ENCODE measurements around the gene ADCY10. TPM values are rescaled to one million over a fixed set of nuclear protein-coding genes. Genes with fewer than 3 reads are reported as not detected.

Gene ADCY10
- total RNA-seq, 2 experiments from 2014 or later: 0.15 TPM; not detected in 1

- H3K9me2 ChIP-seq (ENCODE audit: insufficient read depth, low read length): no peaks in the 10 kb centered on the region
- TF ChIP-seq CTCF (conservative IDR thresholded peaks at IDR 0.05; ENCODE audit: low read length) (no peak), EZH2phosphoT487 (IDR thresholded peaks at IDR 0.05; ENCODE audit: borderline replicate concordance, low read depth, low read length) (no peak)
- H3K4me1 ChIP-seq (ENCODE audit: insufficient read depth, low read length, poor library complexity, severe bottlenecking): no peaks in the 10 kb centered on the region
- no peaks in the 10 kb centered on the region for H3K9me3 ChIP-seq (ENCODE audit: low read length)
- H3K4me3 ChIP-seq (ENCODE audit: low read depth, low read length, poor library complexity, severe bottlenecking): no peak overlapping the region
- H3K79me2 ChIP-seq (ENCODE audit: insufficient read depth, low read depth, low read length): no peaks in the 10 kb centered on the region
- no peak overlapping the region for H3K4me2 ChIP-seq (ENCODE audit: low read length)
- ChIA-PET POLR2A (no interaction called here), CTCF (ENCODE audit: unreplicated experiment) (no interaction called here)
- intact Hi-C loops (cut with micrococcal nuclease; ENCODE audit: unreplicated experiment): no loop called here
- H3K36me3 ChIP-seq (ENCODE audit: insufficient read depth, low read length): no peaks in the 10 kb centered on the region
- BruUV-seq (replicated peaks): no TSS peak
- H2AFZ ChIP-seq (ENCODE audit: low read length): no peak overlapping the region
- no peak overlapping the region for H3K27ac ChIP-seq (ENCODE audit: low read depth, low read length, poor library complexity, severe bottlenecking)
- DNase-seq (ENCODE audit: low spot score): no peak
- no peaks in the 10 kb centered on the region for H4K20me1 ChIP-seq (ENCODE audit: insufficient read depth, low read length)
These were observed 52.1 kb downstream of the ADCY10 start for GRCh38 chr1:167861664-167862381.

DNA sequence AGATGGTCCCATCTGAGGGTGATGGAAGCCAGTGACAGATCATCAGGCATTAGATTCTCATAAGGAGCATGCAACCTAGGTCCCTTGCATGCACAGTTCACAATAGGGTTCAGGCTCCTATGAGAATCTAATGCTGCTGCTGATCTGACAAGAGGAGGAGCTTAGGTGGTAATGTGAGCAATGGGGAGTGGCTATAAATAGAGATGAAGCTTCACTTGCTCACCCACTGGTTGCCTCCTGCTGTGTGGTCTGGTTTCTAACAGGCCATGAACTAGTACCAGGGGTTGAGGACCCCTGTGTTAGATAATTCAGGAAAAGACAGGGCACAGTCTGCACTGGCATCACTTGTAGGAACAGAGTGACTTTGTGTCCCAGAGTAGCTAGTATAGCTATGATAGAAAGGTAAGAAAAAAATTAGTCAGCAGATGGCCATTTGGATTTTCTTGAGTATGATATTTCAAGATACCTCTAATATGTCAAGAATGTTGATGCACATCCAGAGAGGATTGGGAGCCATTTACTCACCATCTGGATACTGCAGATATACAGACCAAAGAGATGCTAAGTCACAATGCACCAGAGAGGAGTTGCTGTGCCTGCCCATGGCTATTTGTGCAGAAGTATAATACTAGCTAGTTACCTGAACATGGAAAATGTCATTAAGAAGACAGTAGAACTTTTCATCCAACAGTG lies 53.6 kb downstream of the ADCY10 start:
- Histone ChIP-seq H3K9me3 (ENCODE audit: low read length) (no peaks in the 10 kb centered on the region), H3K79me2 (ENCODE audit: insufficient read depth, low read depth, low read length) (no peaks in the 10 kb centered on the region), H4K20me1 (ENCODE audit: insufficient read depth, low read length) (no peaks in the 10 kb centered on the region), H3K27ac (ENCODE audit: low read depth, low read length, poor library complexity, severe bottlenecking) (no peak overlapping the region), H2AFZ (ENCODE audit: low read length) (no peak overlapping the region), H3K9me2 (ENCODE audit: insufficient read depth, low read length) (no peaks in the 10 kb centered on the region), H3K4me2 (ENCODE audit: low read length) (no peak overlapping the region), H3K4me1 (ENCODE audit: insufficient read depth, low read length, poor library complexity, severe bottlenecking) (no peaks in the 10 kb centered on the region), H3K36me3 (ENCODE audit: insufficient read depth, low read length) (no peaks in the 10 kb centered on the region), H3K4me3 (ENCODE audit: low read depth, low read length, poor library complexity, severe bottlenecking) (no peak overlapping the region)
- no TSS peak for BruUV-seq (replicated peaks)
- no peak for DNase-seq (ENCODE audit: low spot score)
- intact Hi-C loops (cut with micrococcal nuclease; ENCODE audit: unreplicated experiment): no loop called here
- POLR2A ChIA-PET: interaction anchor here (1.0 to 1.1 kb wide), 2 partner anchors 25 to 77 kb away, joined by 3 read pairs; partner anchors contain the start of gene MPC2
- no peak for TF ChIP-seq EZH2phosphoT487 (IDR thresholded peaks at IDR 0.05; ENCODE audit: borderline replicate concordance, low read depth, low read length)
- no peak for TF ChIP-seq CTCF (conservative IDR thresholded peaks at IDR 0.05; ENCODE audit: low read length)
- CTCF ChIA-PET (ENCODE audit: unreplicated experiment): no interaction called here
